Loucy (cell line): ENCODE measurements around the gene SPINK4.

Experiments used
- H2AFZ ChIP-seq: fragments of 200-600 bp; sonication (generic); 2 replicates; pipeline ENCODE4 v1.6.0; 2016; ENCODE audit warnings: antibody characterized with exemption, mild to moderate bottlenecking, low read length, moderate library complexity
- H3F3A ChIP-seq: fragments of 200-600 bp; 2 replicates; pipeline ENCODE4 v1.6.0; 2016; ENCODE audit warnings: antibody characterized with exemption, low read depth, mild to moderate bottlenecking
- H3K27me3 ChIP-seq: fragments of 200-600 bp; sonication (generic); 2 replicates; pipeline ENCODE4 v1.6.1; 2014; ENCODE audit warnings: low read length, mild to moderate bottlenecking; ENCODE audit not compliant: insufficient read depth, poor library complexity, severe bottlenecking
- H3K36me3 ChIP-seq: fragments of 200-600 bp; sonication (generic); 2 replicates; pipeline ENCODE4 v1.6.1; 2016; ENCODE audit warnings: low read length; ENCODE audit not compliant: insufficient read depth
- H3K4me1 ChIP-seq: fragments of 200-600 bp; sonication (generic); 2 replicates; pipeline ENCODE4 v1.5.1; 2014; ENCODE audit warnings: low read length, mild to moderate bottlenecking; ENCODE audit not compliant: insufficient read depth, poor library complexity, severe bottlenecking
- H3K4me2 ChIP-seq: fragments of 200-600 bp; sonication (generic); 2 replicates; pipeline ENCODE4 v1.6.0; 2014; ENCODE audit warnings: antibody characterized with exemption, low read length, low read depth, mild to moderate bottlenecking; ENCODE audit not compliant: poor library complexity, severe bottlenecking
- H3K4me3 ChIP-seq: fragments of 200-600 bp; sonication (generic); 2 replicates; pipeline ENCODE4 v1.5.1; 2014; ENCODE audit warnings: low read length, mild to moderate bottlenecking, mixed read lengths; ENCODE audit not compliant: poor library complexity, severe bottlenecking
- H3K79me2 ChIP-seq: fragments of 200-600 bp; sonication (generic); 2 replicates; pipeline ENCODE4 v1.6.1; 2014; ENCODE audit warnings: low read length; ENCODE audit not compliant: insufficient read depth
- H3K9ac ChIP-seq: fragments of 200-600 bp; sonication (generic); 2 replicates; pipeline ENCODE4 v1.6.0; 2014; ENCODE audit warnings: mild to moderate bottlenecking, low read depth, low read length, moderate library complexity; ENCODE audit not compliant: poor library complexity, severe bottlenecking
- H3K9me2 ChIP-seq: fragments of 200-600 bp; sonication (generic); replicated peaks from 2 replicates; pipeline ENCODE4 v1.6.1; 2016; ENCODE audit warnings: low read depth, low read length, mixed read lengths
- H3K9me3 ChIP-seq: fragments of 200-600 bp; sonication (generic); 2 replicates; pipeline ENCODE4 v1.6.1; 2014; ENCODE audit warnings: mild to moderate bottlenecking, antibody characterized with exemption, low read length, low read depth; ENCODE audit not compliant: insufficient read depth
- H4K20me1 ChIP-seq: fragments of 200-600 bp; sonication (generic); 2 replicates; pipeline ENCODE4 v1.6.0; 2014; ENCODE audit warnings: antibody characterized with exemption, low read length, mild to moderate bottlenecking; ENCODE audit not compliant: insufficient read depth, poor library complexity, severe bottlenecking
- EZH2phosphoT487 ChIP-seq: fragments of 200-600 bp; IDR thresholded peaks from 2 replicates; pipeline ENCODE4 v1.6.1; 2018; ENCODE audit warnings: antibody characterized with exemption, mild to moderate bottlenecking, moderate library complexity, borderline replicate concordance
- TF ChIP-seq, protein P1 (sequence below): fragments of 200-600 bp; sonication (generic); conservative IDR thresholded peaks from 2 replicates; pipeline ENCODE4 v1.5.1; 2014; ENCODE audit warnings: mild to moderate bottlenecking, antibody characterized with exemption, low read length

SPINK4 gene

GRCh38 chr9:33287087-33287490 is 47.1 kb downstream of the SPINK4 start:
- Histone ChIP-seq H3K9me3 (no peaks in the 10 kb centered on the region), H3F3A (peaks cover 7% of the 10 kb centered on the region), H3K9me2 (no peaks in the 10 kb centered on the region), H3K4me2 (no peak overlapping the region), H3K9ac (no peak overlapping the region), H3K79me2 (peaks cover 22% of the 10 kb centered on the region), H3K4me1 (peaks cover 6% of the 10 kb centered on the region), H3K4me3 (no peak overlapping the region), H3K36me3 (peaks cover 8% of the 10 kb centered on the region; the same call in 1 of the 2 replicates), H4K20me1 (peaks cover 4% of the 10 kb centered on the region), H3K27me3 (no peaks in the 10 kb centered on the region), H2AFZ (no peak overlapping the region)
- TF ChIP-seq, protein P1, sequence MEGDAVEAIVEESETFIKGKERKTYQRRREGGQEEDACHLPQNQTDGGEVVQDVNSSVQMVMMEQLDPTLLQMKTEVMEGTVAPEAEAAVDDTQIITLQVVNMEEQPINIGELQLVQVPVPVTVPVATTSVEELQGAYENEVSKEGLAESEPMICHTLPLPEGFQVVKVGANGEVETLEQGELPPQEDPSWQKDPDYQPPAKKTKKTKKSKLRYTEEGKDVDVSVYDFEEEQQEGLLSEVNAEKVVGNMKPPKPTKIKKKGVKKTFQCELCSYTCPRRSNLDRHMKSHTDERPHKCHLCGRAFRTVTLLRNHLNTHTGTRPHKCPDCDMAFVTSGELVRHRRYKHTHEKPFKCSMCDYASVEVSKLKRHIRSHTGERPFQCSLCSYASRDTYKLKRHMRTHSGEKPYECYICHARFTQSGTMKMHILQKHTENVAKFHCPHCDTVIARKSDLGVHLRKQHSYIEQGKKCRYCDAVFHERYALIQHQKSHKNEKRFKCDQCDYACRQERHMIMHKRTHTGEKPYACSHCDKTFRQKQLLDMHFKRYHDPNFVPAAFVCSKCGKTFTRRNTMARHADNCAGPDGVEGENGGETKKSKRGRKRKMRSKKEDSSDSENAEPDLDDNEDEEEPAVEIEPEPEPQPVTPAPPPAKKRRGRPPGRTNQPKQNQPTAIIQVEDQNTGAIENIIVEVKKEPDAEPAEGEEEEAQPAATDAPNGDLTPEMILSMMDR: peak; percentile 89
- no peak for TF ChIP-seq EZH2phosphoT487

- TF ChIP-seq, protein P1: no peak
- no peak for TF ChIP-seq EZH2phosphoT487
- Histone ChIP-seq H3K27me3 (no peaks in the 10 kb centered on the region), H3K79me2 (peaks cover 33% of the 10 kb centered on the region), H3K9me3 (no peaks in the 10 kb centered on the region), H3K9me2 (no peaks in the 10 kb centered on the region), H3F3A (peaks cover 7% of the 10 kb centered on the region), H3K4me3 (no peak overlapping the region), H2AFZ (no peak overlapping the region), H4K20me1 (peaks cover 5% of the 10 kb centered on the region), H3K9ac (no peak overlapping the region), H3K36me3 (no peaks in the 10 kb centered on the region), H3K4me2 (no peak overlapping the region), H3K4me1 (peaks cover 15% of the 10 kb centered on the region)
These were observed 48.3 kb downstream of the SPINK4 start for GRCh38 chr9:33288235-33288634.

- Histone ChIP-seq H3K27me3 (no peaks in the 10 kb centered on the region), H3K4me3 (peak overlapping the region; percentile 87)
These were observed 49.0 kb downstream of the SPINK4 start for GRCh38 chr9:33288828-33289483.

More at GRCh38 chr9:33288828-33289483, 49.0 kb downstream of the SPINK4 start:
- peaks cover 15% of the 10 kb centered on the region for H3K4me1 ChIP-seq
- no peaks in the 10 kb centered on the region for H3K36me3 ChIP-seq
- H2AFZ ChIP-seq: no peak overlapping the region
- peak overlapping the region; percentile 82 for H3K4me2 ChIP-seq
- H3K9ac ChIP-seq: peak overlapping the region; percentile 98
- H3F3A ChIP-seq: peaks cover 7% of the 10 kb centered on the region
- peaks cover 12% of the 10 kb centered on the region for H4K20me1 ChIP-seq
- H3K9me2 ChIP-seq: no peaks in the 10 kb centered on the region
- no peak for TF ChIP-seq EZH2phosphoT487
- TF ChIP-seq, protein P1: no peak
- H3K79me2 ChIP-seq: peaks cover 40% of the 10 kb centered on the region
- H3K9me3 ChIP-seq: no peaks in the 10 kb centered on the region
